IMR-90 (cell line): Measurements from ENCODE around the gene APMAP. TPM values are rescaled to one million over a fixed set of nuclear protein-coding genes. Genes with fewer than 3 reads are reported as not detected.
A peak's percentile ranks its signal among the peaks of the same experiment; 100 is the strongest.

Experiments used
- ATAC-seq: fragments of 200-7000 bp; cut with Tn5 transposase; 2 replicates; pipeline ENCODE4 v1.9.1; 2020; ENCODE audit warnings: low read depth, mild to moderate bottlenecking, moderate library complexity
- BruUV-seq: library from RNA; stranded (reverse); fragments of 400-500 nt; replicated peaks from 2 replicates; lab custom pipeline; 2021; lab: Mats Ljungman, UMichigan
- CTCF ChIA-PET: fragments of 300-600 bp; formaldehyde crosslinking; extraction: SDS; loops from one replicate; lab custom pipeline; 2021; ENCODE audit warnings: antibody characterized with exemption; lab: Yijun Ruan, JAX
- POLR2A ChIA-PET: fragments of 300-600 bp; sonication (Branson Sonifier 250); formaldehyde crosslinking; loops from one replicate; lab custom pipeline; 2022; ENCODE audit warnings: antibody characterized with exemption; ENCODE audit not compliant: unreplicated experiment; lab: Charles Lee
- DNase-seq: peaks from one replicate; pipeline ENCODE4 v3.0.0; 2013
- H2AFZ ChIP-seq: replicated peaks from 2 replicates; pipeline ENCODE3; 2013; ENCODE audit warnings: low read length, mild to moderate bottlenecking; ENCODE audit not compliant: poor library complexity
- H2AK5ac ChIP-seq: 2 replicates; pipeline ENCODE4 v1.6.1; 2013; ENCODE audit warnings: low read depth, low read length, inconsistent platforms
- H2AK9ac ChIP-seq: replicated peaks from 2 replicates; pipeline ENCODE3; 2013; ENCODE audit warnings: mild to moderate bottlenecking, low read depth, low read length, moderate library complexity; ENCODE audit not compliant: poor library complexity
- H2BK120ac ChIP-seq: 2 replicates; pipeline ENCODE4 v1.6.1; 2013; ENCODE audit warnings: low read depth, low read length, inconsistent platforms
- H2BK15ac ChIP-seq: 3 replicates; pipeline ENCODE4 v1.6.1; 2013; ENCODE audit warnings: low read depth, low read length, inconsistent platforms
- H2BK20ac ChIP-seq: 2 replicates; pipeline ENCODE4 v1.6.1; 2013; ENCODE audit warnings: low read depth, mild to moderate bottlenecking, inconsistent platforms, low read length, moderate library complexity
- H2BK5ac ChIP-seq: 2 replicates; pipeline ENCODE4 v1.6.1; 2013; ENCODE audit warnings: mild to moderate bottlenecking, low read depth, low read length, inconsistent platforms; ENCODE audit not compliant: poor library complexity, severe bottlenecking
- H3K14ac ChIP-seq: replicated peaks from 2 replicates; pipeline ENCODE4 v1.6.1; 2013; ENCODE audit warnings: low read depth, low read length, inconsistent platforms
- H3K18ac ChIP-seq: 2 replicates; pipeline ENCODE4 v1.6.1; 2013; ENCODE audit warnings: low read depth, low read length, control low read depth
- H3K23ac ChIP-seq: 2 replicates; pipeline ENCODE4 v1.6.1; 2013; ENCODE audit warnings: low read depth, low read length, inconsistent platforms
- H3K27ac ChIP-seq: 2 replicates; pipeline ENCODE4 v1.5.1; 2013; ENCODE audit warnings: mild to moderate bottlenecking, control low read depth, low read length; ENCODE audit not compliant: insufficient read depth
- H3K27me3 ChIP-seq: 2 replicates; pipeline ENCODE4 v1.6.1; 2013; ENCODE audit warnings: low read length; ENCODE audit not compliant: control insufficient read depth, insufficient read depth
- H3K36me3 ChIP-seq: 2 replicates; pipeline ENCODE4 v1.6.1; 2013; ENCODE audit warnings: low read length, mixed read lengths; ENCODE audit not compliant: control insufficient read depth, insufficient read depth
- H3K4ac ChIP-seq: 2 replicates; pipeline ENCODE4 v1.6.1; 2013; ENCODE audit warnings: low read depth, low read length, inconsistent platforms
- H3K4me1 ChIP-seq: 2 replicates; pipeline ENCODE4 v1.6.1; 2013; ENCODE audit warnings: low read length, mixed read lengths; ENCODE audit not compliant: control insufficient read depth, insufficient read depth
- H3K4me2 ChIP-seq: 2 replicates; pipeline ENCODE4 v1.6.1; 2013; ENCODE audit warnings: low read depth, mild to moderate bottlenecking, control low read depth, low read length, moderate library complexity
- H3K4me3 ChIP-seq: 2 replicates; pipeline ENCODE4 v1.5.1; 2013; ENCODE audit warnings: low read depth, mild to moderate bottlenecking, control low read depth, low read length, moderate library complexity; ENCODE audit not compliant: insufficient read depth
- H3K56ac ChIP-seq: 2 replicates; pipeline ENCODE4 v1.6.1; 2013; ENCODE audit warnings: low read length, inconsistent platforms; ENCODE audit not compliant: insufficient read depth; ENCODE audit errors: extremely low read depth
- H3K79me1 ChIP-seq, 2 experiments: 2 replicates each; pipeline ENCODE4 v1.6.1; 2013; ENCODE audit warnings: low read length in 2 of 2, inconsistent platforms in 1 of 2, low read depth in 1 of 2
- H3K9ac ChIP-seq: 2 replicates; pipeline ENCODE4 v1.6.1; 2013; ENCODE audit warnings: low read depth, low read length, control low read depth
- H3K9me1 ChIP-seq: 2 replicates; pipeline ENCODE4 v1.6.1; 2013; ENCODE audit warnings: low read length, inconsistent platforms; ENCODE audit not compliant: insufficient read depth
- H3K9me3 ChIP-seq: 2 replicates; pipeline ENCODE4 v1.6.1; 2013; ENCODE audit warnings: low read length; ENCODE audit not compliant: control insufficient read depth, insufficient read depth
- H4K20me1 ChIP-seq: 2 replicates; pipeline ENCODE4 v1.6.1; 2013; ENCODE audit warnings: low read length, inconsistent platforms; ENCODE audit not compliant: insufficient read depth
- H4K5ac ChIP-seq: 2 replicates; pipeline ENCODE4 v1.6.1; 2013; ENCODE audit warnings: mild to moderate bottlenecking, low read depth, low read length, control low read depth
- H4K8ac ChIP-seq, 2 experiments: 2 replicates each; pipeline ENCODE4 v1.6.1; 2013; ENCODE audit warnings: low read depth in 2 of 2, low read length in 2 of 2, control low read depth in 1 of 2, inconsistent platforms in 1 of 2
- H4K91ac ChIP-seq: 2 replicates; pipeline ENCODE4 v1.6.1; 2013; ENCODE audit warnings: low read depth, low read length, inconsistent platforms; ENCODE audit not compliant: insufficient read depth
- CEBPB ChIP-seq: IDR thresholded peaks from 2 replicates; pipeline ENCODE4 v1.6.1; 2012; ENCODE audit warnings: low read depth, low read length, improper control_type of control experiment
- MAZ ChIP-seq: IDR thresholded peaks from 2 replicates; pipeline ENCODE4 v1.6.1; 2012; ENCODE audit warnings: low read depth, mild to moderate bottlenecking, low read length, improper control_type of control experiment, moderate library complexity, borderline replicate concordance
- WGBS, 2 experiments: methylation state at CpG; one replicate each; pipeline versions ENCODE4 v1.1.5 to v1.1.7; 2013; ENCODE audit warnings: missing lambda C conversion rate in 2 of 2; ENCODE audit not compliant: insufficient read length in 1 of 2; ENCODE audit errors: extremely low coverage in 2 of 2; 5-methylcytosine and 5-hydroxymethylcytosine counted together
- dilution Hi-C: fragments of 300-500 bp; cut with HindIII; formaldehyde crosslinking; loops from one replicate; pipeline ENCODE4 v1.14.3; 2018; ENCODE audit warnings: low sequenced_read_pairs; ENCODE audit not compliant: unreplicated experiment
- in situ Hi-C: fragments of 300-500 bp; cut with MboI; formaldehyde crosslinking; loops from 3 replicates; pipeline ENCODE4 v1.14.3; 2019; ENCODE audit warnings: low sequenced_read_pairs, inconsistent platforms, mixed read lengths
- intact Hi-C: fragments of 100-400 bp; cut with micrococcal nuclease; formaldehyde crosslinking; loops from 2 replicates; pipeline ENCODE4 v1.10.0; 2022
- polyA plus RNA-seq, 3 experiments: library from polyadenylated mRNA; depleted of rRNA; stranded (reverse); fragments of >200 nt; gene quantifications; 2 replicates each; pipeline ENCODE4 v1.2.3, GENCODE V29; 2012; ENCODE audit warnings: low replicate concordance in 1 of 3
- total RNA-seq: library from RNA; depleted of rRNA; stranded (reverse); fragments of >200 nt; gene quantifications from 2 replicates; pipeline ENCODE4 v1.2.3, GENCODE V29; 2012

APMAP gene
- total and polyA plus RNA-seq, 2 of the 4 experiments (the other 2 are of a cell fraction), result 67.2 to 88.8 TPM

- no peak overlapping the region for H2AK5ac ChIP-seq
- TF ChIP-seq CEBPB (peak; percentile 60), MAZ (no peak)
- ATAC-seq (no peak), DNase-seq (peak; percentile 32)
- no peaks in the 10 kb centered on the region for H3K36me3 ChIP-seq
- no peak overlapping the region for H3K18ac ChIP-seq
- no peak overlapping the region for H2AK9ac ChIP-seq
- H3K9me1 ChIP-seq, result peaks cover 10% of the 10 kb centered on the region; the same call in 1 of the 2 replicates
- in situ Hi-C loops, result loop anchor here (25.0 kb wide), 3 partner anchors 600 to 875 kb away; partner anchors contain the start of genes NINL and ZNF337
- CTCF ChIA-PET, result no interaction called here
- H2BK5ac ChIP-seq, result no peak overlapping the region
- intact Hi-C loops, result no loop called here
- no peak overlapping the region for H3K9ac ChIP-seq
- no peak overlapping the region for H2BK120ac ChIP-seq
- no peak overlapping the region for H4K8ac ChIP-seq
- H3K4me1 ChIP-seq, result no peaks in the 10 kb centered on the region
- no peak overlapping the region for H3K4me2 ChIP-seq
- no peak overlapping the region for H3K4me3 ChIP-seq
- no peak overlapping the region for H4K91ac ChIP-seq
- H3K9me3 ChIP-seq, result no peaks in the 10 kb centered on the region
- no peak overlapping the region for H3K4ac ChIP-seq
- POLR2A ChIA-PET, result no interaction called here
- H2AFZ ChIP-seq, result no peak overlapping the region
- H3K14ac ChIP-seq, result no peak overlapping the region
- no peak overlapping the region for H2BK15ac ChIP-seq
- BruUV-seq, result no TSS peak
- WGBS, 2 experiments, result no CpG with 5 or more reads among the region's 2 CpGs
- H4K5ac ChIP-seq, result no peak overlapping the region
- H2BK20ac ChIP-seq, result no peak overlapping the region
- no peak overlapping the region for H3K23ac ChIP-seq
- H3K56ac ChIP-seq, result no peak overlapping the region
- peaks cover 2% of the 10 kb centered on the region for H4K20me1 ChIP-seq
- no peaks in the 10 kb centered on the region for H3K27me3 ChIP-seq
- dilution Hi-C loops, result no loop called here
- peaks cover 51 to 62% of the 10 kb centered on the region in 2 experiments for H3K79me1 ChIP-seq
- no peak overlapping the region for H3K27ac ChIP-seq
Observed at GRCh38 chr20:24987244-24987643, 5.3 kb downstream of the APMAP start.
